Measurements from ENCODE around the gene HEPN1.

HEPN1 gene

DNA sequence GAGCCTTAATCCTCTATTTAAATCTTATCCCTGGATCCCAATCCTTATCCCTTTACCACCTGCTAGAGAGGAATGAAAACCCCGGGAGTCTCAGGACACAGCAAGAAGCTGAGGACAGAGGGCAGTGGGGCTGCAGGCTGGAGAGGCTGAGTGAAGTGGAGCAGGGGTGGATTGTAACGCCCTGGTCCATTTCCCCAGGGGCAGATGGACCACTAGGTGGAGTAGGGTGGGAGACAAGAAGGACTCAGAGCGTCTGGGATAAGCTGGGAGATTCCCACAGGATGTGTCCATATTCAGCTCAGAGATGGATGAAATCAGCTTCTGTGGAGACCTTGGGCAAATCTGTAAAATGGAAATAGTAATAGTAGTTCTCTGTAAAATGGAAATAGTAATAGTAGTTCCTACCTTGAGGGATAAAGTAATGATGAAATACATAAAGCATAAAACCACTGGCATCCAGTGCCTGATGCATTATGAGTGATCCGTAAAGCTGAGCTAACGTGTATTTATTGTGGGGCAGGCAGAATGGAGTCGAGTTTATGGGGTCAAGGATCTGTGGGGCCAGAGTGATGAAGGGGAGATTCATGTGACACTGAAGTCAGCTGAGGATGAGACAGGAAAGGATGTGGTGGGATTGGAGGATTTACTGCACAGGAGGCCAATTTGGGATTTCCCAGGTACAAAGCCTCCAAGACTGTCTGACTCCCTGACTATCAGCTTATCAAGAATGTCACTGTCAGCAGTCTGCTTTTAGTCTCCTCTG, 19.5 kb upstream of the HEPN1 start:
- DNase-seq (ENCODE audit: low read depth, low spot score), result no peak

GRCh38 chr11:124900464-124900863, 18.6 kb upstream of the HEPN1 start:
- no peak for DNase-seq (ENCODE audit: low read depth, low spot score)

- DNase-seq (ENCODE audit: low read depth, low spot score), result no peak
Observed at GRCh38 chr11:124902616-124903015, 16.4 kb upstream of the HEPN1 start.

- DNase-seq (ENCODE audit: low read depth, low spot score), result no peak
Observed at GRCh38 chr11:124915541-124916369, 3.3 kb upstream of the HEPN1 start.

DNA sequence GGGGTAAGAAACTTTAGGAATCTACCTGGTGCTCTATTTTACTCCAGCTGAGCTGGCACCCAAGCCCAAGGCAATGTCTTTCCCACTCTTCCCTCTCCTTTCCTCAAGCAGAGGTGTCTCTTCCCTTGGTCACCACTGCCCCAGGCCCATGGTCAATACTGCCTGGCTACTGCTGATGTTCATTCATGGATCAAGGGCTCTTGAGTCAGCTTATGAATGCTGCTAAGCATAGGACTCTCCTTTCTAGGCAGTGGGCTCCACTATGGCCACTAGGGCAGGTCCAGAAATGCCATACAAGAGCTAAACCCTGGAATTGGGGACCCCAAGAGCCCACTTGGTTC, 2.7 kb upstream of the HEPN1 start:
- DNase-seq (ENCODE audit: low read depth, low spot score), result no peak

DNA sequence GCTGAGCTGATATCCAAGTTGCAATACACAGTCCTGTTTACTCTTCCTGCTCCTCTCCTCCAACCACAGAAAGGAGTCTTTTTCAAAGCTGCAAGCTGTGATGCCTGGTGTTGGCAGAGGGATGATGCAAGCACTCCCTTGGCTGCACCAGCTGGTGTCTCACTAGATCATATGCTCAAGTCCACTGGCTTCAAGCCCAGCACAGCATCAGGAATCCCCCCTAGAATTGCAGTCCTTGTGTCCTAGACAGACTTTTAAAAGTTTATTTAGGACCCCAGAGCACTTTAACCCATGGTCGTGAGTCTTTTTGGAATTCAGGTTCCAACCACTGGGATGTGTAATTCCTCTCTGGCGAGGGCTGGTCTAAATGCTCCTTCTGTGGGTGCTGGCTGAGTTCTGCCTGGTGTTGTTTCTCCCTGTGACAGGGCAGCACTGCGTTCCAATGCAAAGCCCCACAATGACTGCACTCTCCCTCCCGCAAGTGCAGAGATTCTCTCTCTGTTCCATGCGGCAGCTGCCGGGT, 1.9 kb upstream of the HEPN1 start:
- DNase-seq (ENCODE audit: low read depth, low spot score), result no peak

DNA sequence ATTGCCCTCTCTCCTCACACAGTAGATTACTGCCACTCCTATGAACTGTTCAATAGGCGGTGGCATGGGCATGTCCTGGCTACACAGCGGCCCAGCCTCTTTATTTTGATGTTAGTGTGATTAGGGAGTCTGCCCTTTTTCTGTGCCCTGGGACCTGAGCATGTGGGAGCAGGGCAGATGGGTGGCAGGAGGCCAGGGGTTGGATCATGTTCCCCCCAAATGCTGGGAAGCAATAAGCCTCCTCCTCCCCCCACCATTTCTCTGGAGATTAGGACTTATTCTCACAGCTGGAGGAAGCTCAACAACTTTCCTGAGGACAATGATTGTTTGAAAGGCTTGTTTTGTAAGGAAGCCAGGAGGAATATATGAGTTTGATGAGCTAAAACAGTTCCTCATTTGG, 848 bp downstream of the HEPN1 start:
- DNase-seq (ENCODE audit: low read depth, low spot score), result no peak

DNA sequence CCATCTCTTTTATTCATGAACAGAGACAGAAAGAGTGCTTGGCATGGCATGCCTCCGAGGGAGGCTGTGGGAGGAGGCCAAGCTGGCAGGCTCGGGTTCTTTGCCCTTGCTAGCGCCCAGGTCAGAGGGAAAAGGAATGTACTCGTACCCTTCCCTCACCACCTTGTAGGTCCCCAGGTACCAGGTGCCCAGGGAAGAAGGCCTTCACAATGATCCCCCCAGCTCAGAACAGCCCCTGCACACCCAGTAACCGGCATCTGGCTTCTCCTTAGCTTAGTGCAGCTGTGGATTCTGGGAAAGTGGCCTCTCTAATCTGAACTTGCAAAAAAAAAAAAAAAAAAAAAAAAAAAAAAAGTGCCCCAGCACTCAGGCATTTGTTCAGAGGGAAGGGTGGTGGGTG, 1.3 kb downstream of the HEPN1 start:
- no peak for DNase-seq (ENCODE audit: low read depth, low spot score)

- no peak for DNase-seq (ENCODE audit: low read depth, low spot score)
Observed at GRCh38 chr11:124920870-124921609, 2.0 kb downstream of the HEPN1 start.

- no peak for DNase-seq (ENCODE audit: low read depth, low spot score)
Observed at GRCh38 chr11:124922831-124923230, 3.8 kb downstream of the HEPN1 start.

- no peak for DNase-seq (ENCODE audit: low read depth, low spot score)
Observed at GRCh38 chr11:124923296-124923695, 4.2 kb downstream of the HEPN1 start.

- DNase-seq (ENCODE audit: low read depth, low spot score), result no peak
Observed at GRCh38 chr11:124928942-124929665, 10.1 kb downstream of the HEPN1 start.

- DNase-seq (ENCODE audit: low read depth, low spot score), result no peak
Observed at GRCh38 chr11:124930799-124931198, 11.7 kb downstream of the HEPN1 start.

GRCh38 chr11:124934862-124935547, 16.0 kb downstream of the HEPN1 start:
- no peak for DNase-seq (ENCODE audit: low read depth, low spot score)

DNA sequence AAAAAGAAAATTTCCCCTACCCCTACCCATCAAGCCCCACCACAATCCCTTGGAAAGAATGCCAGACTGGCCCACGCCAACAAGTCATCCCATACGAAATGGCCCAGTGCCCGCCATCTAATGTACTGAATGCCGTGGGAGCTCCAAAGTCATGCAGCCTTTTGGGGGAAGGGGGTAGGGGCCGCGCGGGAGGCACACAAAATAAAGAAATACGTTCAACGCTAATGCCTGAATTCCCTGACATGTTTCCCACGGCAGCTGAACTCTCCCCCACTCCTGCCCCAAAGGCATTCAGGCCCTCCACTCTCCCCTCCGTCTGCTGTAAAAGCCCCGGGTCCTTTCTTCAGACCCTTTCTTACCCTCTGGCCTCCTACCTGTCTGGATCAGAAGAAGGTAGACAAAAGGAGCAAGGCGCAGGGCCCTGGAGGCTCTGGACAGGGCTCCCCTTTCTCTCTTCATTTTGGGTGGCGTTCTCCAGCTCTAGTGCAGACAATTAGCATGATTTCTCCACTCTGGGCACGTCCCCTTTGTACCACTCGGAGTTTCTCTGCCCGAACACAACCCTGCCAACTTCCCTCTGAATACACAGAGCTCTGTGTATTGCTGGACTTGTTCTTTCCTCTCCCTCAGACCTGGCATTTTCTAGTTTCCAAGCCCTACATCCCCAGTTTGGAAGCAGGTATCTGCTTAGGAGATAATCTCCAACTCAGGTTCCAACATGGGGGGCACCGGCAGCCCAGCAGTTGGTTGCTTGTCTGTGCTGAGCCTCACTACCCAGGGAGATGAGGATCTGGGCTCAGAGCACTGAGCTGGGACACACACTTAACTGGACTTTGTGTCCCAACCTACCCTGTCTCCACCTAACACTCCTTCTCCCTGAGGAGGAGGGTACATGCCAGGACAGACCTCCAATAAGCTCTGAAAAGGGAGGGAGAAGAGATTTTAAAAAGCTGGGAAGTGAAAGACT, 16.8 kb downstream of the HEPN1 start, which contains the start of gene HEPACAM:
HEPACAM (minus strand) TSS at position 500 of the 967 bp plus-strand sequence; CDS start at position 459, 41 bp downstream.
- DNase-seq (ENCODE audit: low read depth, low spot score), result no peak

GRCh38 chr11:124937336-124937935, 18.4 kb downstream of the HEPN1 start:
- no peak for DNase-seq (ENCODE audit: low read depth, low spot score)

GRCh38 chr11:124938206-124938765, 19.2 kb downstream of the HEPN1 start:
- DNase-seq (ENCODE audit: low read depth, low spot score), result no peak

DNA sequence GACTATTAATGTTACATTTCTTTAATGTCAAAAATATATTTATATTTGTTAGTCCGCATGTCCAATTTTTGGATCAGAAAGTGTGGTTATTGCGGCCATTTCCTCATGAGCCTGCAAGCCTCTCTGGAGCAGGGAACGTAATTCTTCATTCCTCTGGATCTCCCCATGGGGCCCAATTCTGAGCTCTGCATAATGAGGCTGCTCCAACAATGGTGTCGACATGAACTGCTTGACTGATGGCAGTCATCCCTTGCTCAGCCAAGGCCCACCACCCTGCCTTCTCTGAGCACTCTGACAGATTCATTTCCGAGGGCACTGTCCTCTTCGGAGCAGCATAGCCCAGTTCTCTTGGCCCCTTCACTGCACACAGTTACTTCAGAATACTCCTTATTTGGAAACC, 19.9 kb downstream of the HEPN1 start:
- DNase-seq (ENCODE audit: low read depth, low spot score), result no peak

DNA sequence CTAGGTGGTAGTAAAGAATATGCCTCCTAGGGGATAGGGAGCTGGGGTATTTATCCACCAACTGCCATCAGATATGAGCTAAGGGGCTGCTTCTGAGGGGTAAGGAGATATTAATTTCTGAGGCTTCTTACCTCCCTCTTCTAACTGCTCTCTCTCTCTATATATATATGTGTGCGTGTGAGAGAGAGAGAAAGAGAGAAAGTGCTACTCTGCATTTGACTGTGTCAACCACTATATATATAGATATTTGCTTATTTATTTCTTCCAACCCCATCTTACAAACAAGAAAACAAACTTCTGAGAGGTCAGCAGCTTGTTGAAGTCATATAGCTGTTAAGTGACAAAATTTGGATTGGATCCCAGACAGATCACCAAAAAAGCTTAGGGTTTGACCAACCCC, 22.7 kb downstream of the HEPN1 start:
- no peak for DNase-seq (ENCODE audit: low read depth, low spot score)
